WERI-Rb-1 (cell line): ENCODE measurements around the gene DIRAS2.

ENCODE experiments used
- DNase-seq: peaks from one replicate; pipeline ENCODE4 v3.0.0-alpha.2; 2020
- H3K27ac ChIP-seq: fragments of 250-450 bp; sonication (Bioruptor Pico); 2 replicates; pipeline ENCODE4 v1.5.1; 2020; ENCODE audit warnings: mild to moderate bottlenecking, moderate library complexity
- H3K27me3 ChIP-seq: fragments of 250-450 bp; sonication (Bioruptor Pico); 2 replicates; pipeline ENCODE4 v1.5.1; 2021; ENCODE audit warnings: mild to moderate bottlenecking, low read depth, moderate library complexity; ENCODE audit not compliant: insufficient read depth, severe bottlenecking
- H3K36me3 ChIP-seq: fragments of 250-450 bp; sonication (Bioruptor Pico); 2 replicates; pipeline ENCODE4 v1.5.1; 2020; ENCODE audit warnings: mild to moderate bottlenecking, moderate library complexity
- H3K4me3 ChIP-seq: 2 replicates; pipeline ENCODE4 v1.5.1; 2011; ENCODE audit warnings: low read depth, mild to moderate bottlenecking, control low read depth, low read length
- H3K9me3 ChIP-seq: fragments of 250-450 bp; sonication (Bioruptor Pico); 2 replicates; pipeline ENCODE4 v1.5.1; 2021; ENCODE audit warnings: mild to moderate bottlenecking, moderate library complexity; ENCODE audit not compliant: severe bottlenecking
- CTCF ChIP-seq: IDR thresholded peaks from 2 replicates; pipeline ENCODE4 v1.5.1; 2011; ENCODE audit warnings: low read depth, mild to moderate bottlenecking, control low read depth, inconsistent platforms, low read length

The DIRAS2 gene

DNA sequence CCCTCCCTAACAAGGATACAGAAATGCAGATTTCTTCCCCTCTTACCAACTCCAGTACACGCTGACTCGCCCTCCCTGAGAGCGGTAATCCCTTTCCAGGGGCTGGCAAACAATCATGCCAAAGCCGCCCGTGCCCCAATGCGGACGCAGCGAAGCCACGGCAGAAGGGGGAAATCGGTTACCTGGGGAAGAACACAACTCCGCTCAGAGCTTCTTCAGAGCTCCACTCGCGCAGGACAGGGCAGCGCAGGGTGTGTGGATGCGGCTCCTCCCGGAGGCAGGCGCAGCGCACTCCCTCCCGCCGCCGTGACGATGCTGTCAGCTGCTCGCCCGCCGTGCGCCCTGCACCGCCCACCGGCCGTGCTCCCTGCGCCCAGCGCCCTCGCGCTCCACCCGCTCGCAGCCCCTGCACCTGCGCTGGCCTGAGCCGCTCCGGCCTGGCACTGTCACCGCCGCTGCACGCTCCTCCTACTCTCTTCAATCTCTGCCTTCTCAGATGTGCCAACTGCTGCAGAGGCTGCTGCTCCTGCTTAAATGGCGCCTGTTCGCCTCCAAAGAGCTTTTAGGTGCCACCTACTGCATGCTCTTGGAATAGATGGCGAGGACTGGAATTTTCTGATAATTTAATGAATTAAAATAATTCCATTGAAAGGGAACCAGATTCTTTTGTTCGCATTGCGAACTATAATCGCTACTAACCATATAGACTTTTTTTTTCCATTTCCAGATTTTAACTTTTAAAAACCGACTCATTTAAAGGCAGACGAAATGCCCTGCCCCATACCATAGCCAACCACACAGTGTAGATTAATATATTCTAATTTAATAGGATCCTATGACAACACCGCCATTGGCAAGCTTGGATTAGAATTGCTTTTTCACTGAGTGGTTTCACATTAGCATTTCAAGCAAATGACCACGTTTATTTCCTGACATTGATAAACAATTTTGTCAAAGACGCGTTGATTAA lies at the start of gene DIRAS2:
Gene DIRAS2 (minus strand): TSS at position 255 of the 970 bp plus-strand sequence. CDS start 28,997 bp downstream, outside the sequence.
- Histone ChIP-seq H3K27me3 (no peaks in the 10 kb centered on the region), H3K4me3 (peak within 1 kb of the TSS; percentile 73), H3K9me3 (no peaks in the 10 kb centered on the region), H3K27ac (peak within 1 kb of the TSS; percentile 57), H3K36me3 (no peaks in the 10 kb centered on the region)
- peak; percentile 30; the same call in 1 of the 2 replicates for TF ChIP-seq CTCF
- peak; percentile 84 for DNase-seq

DNA sequence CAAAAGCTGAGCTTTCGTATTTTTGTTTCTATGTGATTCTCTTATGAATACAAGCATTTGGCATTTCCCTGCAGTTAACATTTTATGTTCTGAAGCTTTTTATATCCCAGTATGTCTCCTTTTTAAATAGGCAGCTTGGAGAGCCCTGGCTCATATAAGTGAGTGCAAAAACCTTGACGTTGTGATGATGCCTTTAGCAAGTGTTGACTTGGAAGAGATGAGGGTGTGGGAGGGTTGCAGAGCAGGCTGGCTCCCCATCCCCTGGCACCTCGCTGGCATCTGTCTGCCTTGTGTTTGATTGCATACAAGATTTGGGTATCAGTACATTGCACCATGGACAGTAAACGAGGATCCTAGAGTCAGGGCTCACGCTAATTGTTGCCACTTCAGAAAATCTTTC lies 42.1 kb upstream of the DIRAS2 start:
- Histone ChIP-seq H3K27ac (no peak overlapping the region), H3K36me3 (no peaks in the 10 kb centered on the region), H3K4me3 (no peak overlapping the region), H3K27me3 (no peaks in the 10 kb centered on the region), H3K9me3 (no peaks in the 10 kb centered on the region)
- no peak for DNase-seq
- TF ChIP-seq CTCF = no peak

DNA sequence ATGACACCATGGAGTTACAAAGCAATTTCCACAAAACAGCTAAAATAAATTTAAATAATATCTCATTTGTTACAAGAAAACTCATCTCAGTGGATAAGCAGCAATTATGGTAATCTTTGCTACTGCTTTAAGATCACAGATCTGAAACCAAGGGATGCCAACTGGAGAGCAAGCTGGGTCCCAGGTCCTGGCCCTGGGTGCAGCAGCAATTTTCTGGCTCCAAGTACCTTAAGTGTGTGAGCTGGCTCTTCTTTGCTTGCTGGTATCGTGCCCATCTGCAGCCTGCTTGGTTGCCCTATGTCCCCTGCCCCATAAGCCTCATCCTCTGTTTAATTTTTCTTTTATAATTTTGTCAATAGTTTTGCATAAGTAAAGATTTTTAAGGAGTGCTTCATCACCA lies 41.5 kb upstream of the DIRAS2 start:
- Histone ChIP-seq H3K36me3 (no peaks in the 10 kb centered on the region), H3K27me3 (no peaks in the 10 kb centered on the region), H3K27ac (no peak overlapping the region), H3K4me3 (no peak overlapping the region), H3K9me3 (no peaks in the 10 kb centered on the region)
- TF ChIP-seq CTCF = no peak
- no peak for DNase-seq

GRCh38 chr9:90680534-90680933 lies 37.9 kb upstream of the DIRAS2 start:
- DNase-seq = no peak
- TF ChIP-seq CTCF = no peak

DNA sequence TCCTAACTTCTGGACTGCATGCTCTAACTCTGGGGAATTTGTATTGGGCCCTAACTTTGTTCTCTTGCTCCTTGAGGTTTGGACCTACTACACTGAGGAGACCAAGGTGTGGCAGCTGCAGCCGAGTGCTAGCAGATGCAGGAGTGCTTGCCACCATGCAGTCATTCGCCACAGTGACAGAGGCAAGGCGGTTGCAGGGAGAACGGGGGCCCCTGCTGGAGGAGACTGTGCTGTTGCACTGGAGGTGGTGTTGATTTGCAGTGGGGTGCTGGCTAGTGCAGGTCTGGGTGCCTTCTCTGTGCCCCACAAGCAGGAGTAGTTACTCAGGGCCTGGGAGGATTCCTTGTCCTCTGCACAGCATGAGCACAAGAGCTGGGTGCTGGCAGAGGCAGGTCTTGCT lies 22.4 kb upstream of the DIRAS2 start:
- no peaks in the 10 kb centered on the region for H3K9me3 ChIP-seq
- peak; percentile 57 for DNase-seq
- no peak overlapping the region for H3K4me3 ChIP-seq
- no peak overlapping the region for H3K27ac ChIP-seq
- no peaks in the 10 kb centered on the region for H3K27me3 ChIP-seq
- peak; percentile 71 for TF ChIP-seq CTCF
- H3K36me3 ChIP-seq = no peaks in the 10 kb centered on the region

More at GRCh38 chr9:90680534-90680933, 37.9 kb upstream of the DIRAS2 start:
- no peaks in the 10 kb centered on the region for H3K27me3 ChIP-seq
- H3K9me3 ChIP-seq = no peaks in the 10 kb centered on the region
- no peaks in the 10 kb centered on the region for H3K36me3 ChIP-seq
- H3K4me3 ChIP-seq = no peak overlapping the region
- H3K27ac ChIP-seq = no peak overlapping the region
